ENCODE measurements around the gene SPATS2.

SPATS2 gene

GRCh38 chr12:49542592-49543160, 175.4 kb downstream of the SPATS2 start:
- no peak for DNase-seq
- in situ Hi-C loops (cut with MboI; ENCODE audit: low pct_unique_long_range_greater_than_20kb, low sequenced_read_pairs): no loop called here

GRCh38 chr12:49543221-49543913, 176.1 kb downstream of the SPATS2 start:
- in situ Hi-C loops (cut with MboI; ENCODE audit: low pct_unique_long_range_greater_than_20kb, low sequenced_read_pairs): no loop called here

DNA sequence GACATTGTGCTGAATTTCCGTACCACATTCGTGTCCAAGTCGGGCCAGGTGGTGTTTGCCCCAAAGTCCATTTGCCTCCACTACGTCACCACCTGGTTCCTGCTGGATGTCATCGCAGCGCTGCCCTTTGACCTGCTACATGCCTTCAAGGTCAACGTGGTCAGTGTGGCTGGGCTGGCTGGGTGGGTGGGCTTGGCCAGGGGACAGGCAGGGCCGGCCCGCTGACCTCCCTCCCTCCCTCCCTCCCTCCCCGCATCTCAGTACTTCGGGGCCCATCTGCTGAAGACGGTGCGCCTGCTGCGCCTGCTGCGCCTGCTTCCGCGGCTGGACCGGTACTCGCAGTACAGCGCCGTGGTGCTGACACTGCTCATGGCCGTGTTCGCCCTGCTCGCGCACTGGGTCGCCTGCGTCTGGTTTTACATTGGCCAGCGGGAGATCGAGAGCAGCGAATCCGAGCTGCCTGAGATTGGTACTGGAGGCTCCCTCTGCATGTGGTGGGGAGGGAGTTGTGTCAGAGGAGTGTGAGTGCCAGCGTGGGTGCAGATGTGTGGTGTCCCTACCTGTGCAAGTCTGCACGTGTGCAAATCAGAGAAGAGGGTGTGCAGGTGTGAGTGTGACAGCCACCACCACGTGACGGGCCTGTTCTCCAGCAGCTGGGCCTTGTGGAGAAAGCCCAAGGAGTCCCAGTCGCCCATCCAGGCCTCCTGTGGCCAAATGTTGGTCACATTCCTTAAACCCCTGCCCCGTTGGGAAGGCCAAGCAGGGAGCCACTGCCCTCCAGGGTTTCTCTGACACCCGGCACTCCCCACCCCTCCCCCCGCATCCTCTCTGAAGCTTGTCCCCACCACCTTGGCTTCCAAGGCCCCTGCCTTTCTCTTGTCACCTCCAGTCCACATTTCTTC, 176.9 kb downstream of the SPATS2 start:
- in situ Hi-C loops (cut with MboI; ENCODE audit: low pct_unique_long_range_greater_than_20kb, low sequenced_read_pairs): no loop called here
- DNase-seq: no peak

More at GRCh38 chr12:49543221-49543913, 176.1 kb downstream of the SPATS2 start:
- DNase-seq: no peak

GRCh38 chr12:49545815-49546214, 178.6 kb downstream of the SPATS2 start:
- DNase-seq: no peak
- in situ Hi-C loops (cut with MboI; ENCODE audit: low pct_unique_long_range_greater_than_20kb, low sequenced_read_pairs): no loop called here

DNA sequence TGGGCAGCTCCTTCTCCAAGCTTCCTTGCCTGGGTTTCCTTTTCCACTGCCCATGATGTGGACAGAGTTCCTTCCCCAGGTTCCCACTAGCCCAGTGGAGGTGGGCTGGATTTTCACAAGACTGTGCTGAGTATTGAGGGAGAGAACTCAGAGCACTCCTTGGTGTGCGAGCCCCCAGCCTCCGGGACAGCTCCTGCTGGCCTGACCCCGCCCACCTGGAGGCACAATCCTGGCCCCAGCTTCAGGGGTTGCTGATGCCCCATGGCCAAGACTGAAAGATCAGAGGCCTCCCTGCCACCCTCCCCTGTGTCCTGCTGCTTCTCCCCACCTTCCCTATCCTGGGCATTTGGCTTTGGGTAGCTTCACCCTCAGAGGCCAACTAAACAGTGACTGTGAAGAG, 179.2 kb downstream of the SPATS2 start:
- no peak for DNase-seq
- in situ Hi-C loops (cut with MboI; ENCODE audit: low pct_unique_long_range_greater_than_20kb, low sequenced_read_pairs): no loop called here

DNA sequence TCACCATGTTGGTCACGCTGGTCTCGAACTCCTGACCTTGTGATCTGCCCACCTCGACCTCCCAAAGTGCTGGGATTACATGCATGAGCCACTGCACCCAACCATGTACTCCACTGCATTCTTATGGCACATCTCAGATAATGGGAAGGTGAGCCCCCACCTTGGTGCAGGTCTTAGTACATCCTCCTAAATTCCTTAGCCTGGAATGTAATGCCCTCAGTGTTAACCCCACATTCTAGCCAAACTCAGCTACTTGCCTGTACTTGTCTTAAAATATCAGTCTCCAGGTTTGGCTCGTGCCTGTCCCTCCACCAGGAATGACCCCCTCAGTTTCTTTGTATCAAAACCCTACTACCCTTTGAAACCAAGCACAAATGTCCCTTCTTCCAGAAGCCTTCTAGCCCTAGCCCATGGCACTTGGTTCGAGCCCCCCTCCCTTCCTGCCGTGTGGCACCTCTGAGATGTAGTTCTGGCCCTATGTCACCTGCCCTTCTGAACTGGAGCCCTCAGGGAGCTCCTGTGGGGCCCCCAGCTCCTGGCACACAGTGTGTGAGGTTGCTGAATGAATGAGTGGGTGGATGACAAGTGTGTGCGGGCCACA, 179.9 kb downstream of the SPATS2 start:
- DNase-seq: no peak
- in situ Hi-C loops (cut with MboI; ENCODE audit: low pct_unique_long_range_greater_than_20kb, low sequenced_read_pairs): no loop called here

GRCh38 chr12:49548481-49548821, 181.2 kb downstream of the SPATS2 start:
- no peak for DNase-seq
- in situ Hi-C loops (cut with MboI; ENCODE audit: low pct_unique_long_range_greater_than_20kb, low sequenced_read_pairs): no loop called here

- no peak for DNase-seq
- in situ Hi-C loops (cut with MboI; ENCODE audit: low pct_unique_long_range_greater_than_20kb, low sequenced_read_pairs): no loop called here
Observed at GRCh38 chr12:49548822-49549648, 181.8 kb downstream of the SPATS2 start.

- no peak for DNase-seq
- in situ Hi-C loops (cut with MboI; ENCODE audit: low pct_unique_long_range_greater_than_20kb, low sequenced_read_pairs): no loop called here
Observed at GRCh38 chr12:49549735-49550692, 182.8 kb downstream of the SPATS2 start.

DNA sequence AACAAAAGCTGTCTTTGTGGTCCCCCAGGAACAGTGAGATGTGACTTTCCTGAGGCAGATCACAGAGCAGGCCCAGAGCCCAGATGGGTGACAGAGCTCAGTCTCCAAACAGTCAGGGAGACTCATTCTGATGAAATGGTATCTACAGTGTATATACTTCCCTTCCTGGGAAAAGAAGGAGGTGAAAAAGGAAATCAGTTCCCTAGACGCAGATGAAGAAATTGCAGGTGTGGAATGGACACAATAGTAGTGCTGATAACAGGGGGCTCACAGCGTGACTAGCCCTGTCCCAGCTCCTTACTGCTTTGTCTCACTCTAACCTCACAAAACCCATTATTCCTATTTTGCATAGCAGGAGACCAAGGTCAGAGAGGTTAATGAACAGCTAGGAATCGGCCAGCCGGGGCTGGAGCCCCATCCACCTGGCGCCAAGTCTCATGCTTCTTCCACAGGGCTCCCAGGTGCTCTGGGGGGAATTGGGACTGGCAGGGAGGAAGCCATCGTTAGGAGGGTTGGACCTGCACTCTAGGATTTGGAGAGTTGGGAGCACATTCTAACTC, 183.5 kb downstream of the SPATS2 start:
- in situ Hi-C loops (cut with MboI; ENCODE audit: low pct_unique_long_range_greater_than_20kb, low sequenced_read_pairs): no loop called here
- no peak for DNase-seq

- no peak for DNase-seq
Observed at GRCh38 chr12:49552014-49552413, 184.8 kb downstream of the SPATS2 start.

DNA sequence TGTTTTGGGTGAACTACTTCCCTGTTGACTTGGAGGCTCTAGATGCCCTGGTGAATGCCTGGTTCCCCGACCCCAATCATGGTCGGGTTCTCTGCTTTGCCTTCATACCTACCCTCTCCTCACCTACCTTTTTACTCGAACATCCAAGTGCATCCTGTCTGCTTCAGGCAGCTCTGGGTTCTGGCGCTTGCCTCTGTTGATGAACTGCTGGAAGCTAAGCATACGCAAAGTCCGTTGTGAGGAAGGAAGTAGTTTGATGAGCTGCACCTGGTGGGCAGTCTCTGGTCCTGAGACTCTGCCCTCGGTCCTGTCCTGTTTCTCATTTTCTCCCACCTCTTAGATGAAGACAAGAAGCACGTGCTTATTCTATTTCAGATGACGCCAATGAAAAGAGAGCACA, 185.2 kb downstream of the SPATS2 start:
- in situ Hi-C loops (cut with MboI; ENCODE audit: low pct_unique_long_range_greater_than_20kb, low sequenced_read_pairs): no loop called here
- no peak for DNase-seq

More at GRCh38 chr12:49552014-49552413, 184.8 kb downstream of the SPATS2 start:
- in situ Hi-C loops (cut with MboI; ENCODE audit: low pct_unique_long_range_greater_than_20kb, low sequenced_read_pairs): no loop called here

DNA sequence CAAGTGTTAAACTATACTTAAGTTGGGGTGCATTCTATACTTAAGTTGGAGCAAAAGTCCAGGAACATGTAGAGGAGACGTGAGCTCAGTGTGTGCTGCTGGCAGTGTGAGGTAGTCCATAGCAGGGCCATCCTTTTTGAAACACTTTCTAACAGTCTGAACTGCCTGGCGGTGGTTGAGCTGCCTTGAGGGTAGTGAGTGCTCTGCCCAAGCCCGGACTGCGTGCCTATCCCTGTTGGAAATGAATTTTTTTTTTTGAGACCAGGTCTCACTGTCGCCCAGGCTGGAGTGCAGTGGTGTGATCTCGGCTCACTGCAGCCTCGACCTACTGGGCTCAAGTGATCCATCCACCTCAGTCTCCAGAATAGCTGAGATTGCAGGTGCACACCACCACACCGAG, 185.6 kb downstream of the SPATS2 start:
- in situ Hi-C loops (cut with MboI; ENCODE audit: low pct_unique_long_range_greater_than_20kb, low sequenced_read_pairs): no loop called here
- DNase-seq: no peak

DNA sequence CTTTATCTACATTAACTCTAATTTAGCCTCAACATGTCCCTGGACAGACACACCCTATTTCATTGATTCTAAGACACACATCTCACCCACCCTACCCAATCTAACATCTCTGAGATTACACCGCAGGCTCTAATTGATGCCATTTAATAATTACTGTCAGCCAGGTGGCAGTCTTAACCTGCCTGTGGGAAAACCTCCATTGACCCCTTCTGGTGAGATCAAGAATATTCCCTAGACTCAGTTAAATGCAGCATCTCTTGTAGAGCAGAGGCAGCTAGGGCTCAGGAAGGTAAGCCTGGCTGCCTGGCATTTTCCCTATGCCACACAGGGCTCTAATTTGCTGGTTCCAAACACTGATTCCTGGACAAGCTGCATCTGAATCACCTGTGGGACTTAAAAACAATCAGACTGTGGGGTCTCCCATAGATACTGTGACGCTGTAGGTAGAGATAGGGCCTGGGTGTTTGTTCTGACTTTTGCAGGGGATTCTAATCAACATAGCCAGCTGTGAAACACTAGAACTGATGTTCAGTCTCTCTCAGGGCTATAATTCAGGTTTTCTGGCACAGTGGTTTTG, 186.3 kb downstream of the SPATS2 start:
- in situ Hi-C loops (cut with MboI; ENCODE audit: low pct_unique_long_range_greater_than_20kb, low sequenced_read_pairs): no loop called here
- peak; percentile 40 for DNase-seq

- DNase-seq: no peak
- in situ Hi-C loops (cut with MboI; ENCODE audit: low pct_unique_long_range_greater_than_20kb, low sequenced_read_pairs): no loop called here
Observed at GRCh38 chr12:49554266-49554665, 187.0 kb downstream of the SPATS2 start.

DNA sequence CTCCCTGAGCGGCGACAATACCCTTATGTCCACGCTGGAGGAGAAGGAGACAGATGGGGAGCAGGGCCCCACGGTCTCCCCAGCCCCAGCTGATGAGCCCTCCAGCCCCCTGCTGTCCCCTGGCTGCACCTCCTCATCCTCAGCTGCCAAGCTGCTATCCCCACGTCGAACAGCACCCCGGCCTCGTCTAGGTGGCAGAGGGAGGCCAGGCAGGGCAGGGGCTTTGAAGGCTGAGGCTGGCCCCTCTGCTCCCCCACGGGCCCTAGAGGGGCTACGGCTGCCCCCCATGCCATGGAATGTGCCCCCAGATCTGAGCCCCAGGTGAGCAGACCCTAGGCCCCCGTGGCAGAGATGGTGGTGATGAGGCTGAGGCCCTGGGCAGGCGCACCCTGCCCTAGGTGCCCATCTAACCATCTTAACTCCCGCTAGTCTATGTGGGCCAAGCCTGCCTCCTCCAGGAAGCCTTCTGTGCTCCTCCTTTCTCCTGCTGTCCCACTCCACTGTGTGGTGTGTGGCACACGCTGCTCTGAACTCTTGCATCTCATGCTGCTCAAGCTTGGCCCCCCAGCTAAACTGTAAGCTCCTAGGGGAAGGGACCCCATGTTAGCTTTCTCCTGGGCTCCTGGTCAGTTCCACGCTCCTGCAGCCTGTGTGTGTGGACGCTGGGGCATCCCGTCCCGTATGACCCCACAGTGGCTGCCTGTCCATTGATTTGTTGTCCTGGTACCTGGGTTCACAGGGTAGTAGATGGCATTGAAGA, 188.5 kb downstream of the SPATS2 start:
- DNase-seq: no peak
- in situ Hi-C loops (cut with MboI; ENCODE audit: low pct_unique_long_range_greater_than_20kb, low sequenced_read_pairs): no loop called here
